ENCODE measurements around the gene FLNB. TPM values are rescaled to one million over a fixed set of nuclear protein-coding genes. Genes with fewer than 3 reads are reported as not detected.

Gene FLNB
- total and polyA plus RNA-seq, 2 of the 13 experiments (the other 11 are each of a cell fraction or from before 2014, with no cell fraction given) = 106 to 130 TPM

DNA sequence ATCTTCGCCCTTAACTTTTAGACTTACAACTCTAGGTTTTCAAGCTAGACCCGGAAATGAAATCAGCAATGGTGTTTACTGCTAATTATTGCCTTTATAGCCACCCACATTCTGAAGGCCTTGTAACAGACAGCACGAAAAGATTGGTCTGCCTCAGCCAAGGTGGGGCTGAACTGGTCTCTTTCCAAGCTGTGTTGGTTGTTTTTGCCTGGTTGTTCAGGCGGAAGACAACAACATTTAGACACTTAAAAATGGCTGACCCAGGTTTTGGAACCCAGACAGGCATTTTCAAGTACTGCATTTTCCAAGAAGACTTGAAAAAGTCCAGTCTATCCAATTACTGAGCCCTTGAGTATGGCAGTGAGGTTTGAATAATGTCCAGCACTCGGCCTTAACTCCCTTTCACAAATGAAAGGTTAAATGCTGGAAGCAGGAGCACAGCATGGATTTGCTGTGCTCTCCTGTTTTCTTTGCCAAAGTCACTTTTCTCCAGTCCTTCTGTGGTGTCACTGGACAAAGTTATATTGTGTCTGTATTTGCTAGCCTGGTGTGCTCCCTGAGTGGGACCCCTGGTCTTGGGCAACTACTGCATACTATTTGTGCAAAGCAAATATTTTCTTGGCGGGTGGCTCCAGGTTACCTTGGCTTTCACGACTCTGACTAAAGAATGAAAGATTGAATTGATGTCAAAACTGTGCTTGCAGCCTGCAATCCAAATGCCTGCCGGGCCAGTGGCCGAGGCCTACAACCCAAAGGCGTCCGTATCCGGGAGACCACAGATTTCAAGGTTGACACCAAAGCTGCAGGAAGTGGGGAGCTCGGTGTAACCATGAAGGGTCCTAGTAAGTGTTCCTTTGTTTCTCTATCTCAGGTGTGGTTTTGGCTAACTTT is 93.5 kb downstream of the FLNB start (continued):
- TF ChIP-seq SIN3B (IDR thresholded peaks at IDR 0.05; ENCODE audit: low read length) (no peak), ZNF790 (CRISPR knock-in tag; IDR thresholded peaks at IDR 0.05; ENCODE audit: borderline replicate concordance) (0 out of 2 replicates have a peak, but pooled peaks have one; percentile 35), RFX1 (IDR thresholded peaks at IDR 0.05) (peak; percentile 63; the same call in 1 of the 2 replicates), ZNF615 (CRISPR knock-in tag; IDR thresholded peaks at IDR 0.05; ENCODE audit: borderline replicate concordance) (no peak), RORA (CRISPR knock-in tag; IDR thresholded peaks at IDR 0.05) (no peak), TAF1 (CRISPR knock-in tag; IDR thresholded peaks at IDR 0.05) (0 out of 2 replicates have a peak, but pooled peaks have one; percentile 12), MEIS2 (CRISPR knock-in tag; IDR thresholded peaks at IDR 0.05) (peak; percentile 82; the same call in 1 of the 2 replicates), JDP2 (CRISPR knock-in tag; IDR thresholded peaks at IDR 0.05; ENCODE audit: borderline replicate concordance) (0 out of 2 replicates have a peak, but pooled peaks have one; percentile 34), HNRNPH1 (optimal IDR thresholded peaks at IDR 0.05; ENCODE audit: low read depth, low read length) (no peak), ZNF777 (CRISPR knock-in tag; IDR thresholded peaks at IDR 0.05) (no peak), ATF7 (IDR thresholded peaks at IDR 0.05) (no peak), ATF7 (CRISPR knock-in tag; IDR thresholded peaks at IDR 0.05) (peak; percentile 66; the same call in 1 of the 2 replicates), HNF4A (CRISPR knock-in tag; IDR thresholded peaks at IDR 0.05) (peak; percentile 84)
- TF ChIP-seq, protein P1, sequence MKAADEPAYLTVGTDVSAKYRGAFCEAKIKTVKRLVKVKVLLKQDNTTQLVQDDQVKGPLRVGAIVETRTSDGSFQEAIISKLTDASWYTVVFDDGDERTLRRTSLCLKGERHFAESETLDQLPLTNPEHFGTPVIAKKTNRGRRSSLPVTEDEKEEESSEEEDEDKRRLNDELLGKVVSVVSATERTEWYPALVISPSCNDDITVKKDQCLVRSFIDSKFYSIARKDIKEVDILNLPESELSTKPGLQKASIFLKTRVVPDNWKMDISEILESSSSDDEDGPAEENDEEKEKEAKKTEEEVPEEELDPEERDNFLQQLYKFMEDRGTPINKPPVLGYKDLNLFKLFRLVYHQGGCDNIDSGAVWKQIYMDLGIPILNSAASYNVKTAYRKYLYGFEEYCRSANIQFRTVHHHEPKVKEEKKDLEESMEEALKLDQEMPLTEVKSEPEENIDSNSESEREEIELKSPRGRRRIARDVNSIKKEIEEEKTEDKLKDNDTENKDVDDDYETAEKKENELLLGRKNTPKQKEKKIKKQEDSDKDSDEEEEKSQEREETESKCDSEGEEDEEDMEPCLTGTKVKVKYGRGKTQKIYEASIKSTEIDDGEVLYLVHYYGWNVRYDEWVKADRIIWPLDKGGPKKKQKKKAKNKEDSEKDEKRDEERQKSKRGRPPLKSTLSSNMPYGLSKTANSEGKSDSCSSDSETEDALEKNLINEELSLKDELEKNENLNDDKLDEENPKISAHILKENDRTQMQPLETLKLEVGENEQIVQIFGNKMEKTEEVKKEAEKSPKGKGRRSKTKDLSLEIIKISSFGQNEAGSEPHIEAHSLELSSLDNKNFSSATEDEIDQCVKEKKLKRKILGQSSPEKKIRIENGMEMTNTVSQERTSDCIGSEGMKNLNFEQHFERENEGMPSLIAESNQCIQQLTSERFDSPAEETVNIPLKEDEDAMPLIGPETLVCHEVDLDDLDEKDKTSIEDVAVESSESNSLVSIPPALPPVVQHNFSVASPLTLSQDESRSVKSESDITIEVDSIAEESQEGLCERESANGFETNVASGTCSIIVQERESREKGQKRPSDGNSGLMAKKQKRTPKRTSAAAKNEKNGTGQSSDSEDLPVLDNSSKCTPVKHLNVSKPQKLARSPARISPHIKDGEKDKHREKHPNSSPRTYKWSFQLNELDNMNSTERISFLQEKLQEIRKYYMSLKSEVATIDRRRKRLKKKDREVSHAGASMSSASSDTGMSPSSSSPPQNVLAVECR (CRISPR knock-in tag; IDR thresholded peaks at IDR 0.05; ENCODE audit: borderline replicate concordance) = peak; percentile 78; the same call in 1 of the 2 replicates
- TF ChIP-seq, protein P2, sequence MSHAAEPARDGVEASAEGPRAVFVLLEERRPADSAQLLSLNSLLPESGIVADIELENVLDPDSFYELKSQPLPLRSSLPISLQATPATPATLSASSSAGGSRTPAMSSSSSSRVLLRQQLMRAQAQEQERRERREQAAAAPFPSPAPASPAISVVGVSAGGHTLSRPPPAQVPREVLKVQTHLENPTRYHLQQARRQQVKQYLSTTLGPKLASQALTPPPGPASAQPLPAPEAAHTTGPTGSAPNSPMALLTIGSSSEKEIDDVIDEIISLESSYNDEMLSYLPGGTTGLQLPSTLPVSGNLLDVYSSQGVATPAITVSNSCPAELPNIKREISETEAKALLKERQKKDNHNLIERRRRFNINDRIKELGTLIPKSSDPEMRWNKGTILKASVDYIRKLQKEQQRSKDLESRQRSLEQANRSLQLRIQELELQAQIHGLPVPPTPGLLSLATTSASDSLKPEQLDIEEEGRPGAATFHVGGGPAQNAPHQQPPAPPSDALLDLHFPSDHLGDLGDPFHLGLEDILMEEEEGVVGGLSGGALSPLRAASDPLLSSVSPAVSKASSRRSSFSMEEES (CRISPR knock-in tag; IDR thresholded peaks at IDR 0.05) = peak; percentile 61; the same call in 1 of the 2 replicates
- TF ChIP-seq, protein P3, sequence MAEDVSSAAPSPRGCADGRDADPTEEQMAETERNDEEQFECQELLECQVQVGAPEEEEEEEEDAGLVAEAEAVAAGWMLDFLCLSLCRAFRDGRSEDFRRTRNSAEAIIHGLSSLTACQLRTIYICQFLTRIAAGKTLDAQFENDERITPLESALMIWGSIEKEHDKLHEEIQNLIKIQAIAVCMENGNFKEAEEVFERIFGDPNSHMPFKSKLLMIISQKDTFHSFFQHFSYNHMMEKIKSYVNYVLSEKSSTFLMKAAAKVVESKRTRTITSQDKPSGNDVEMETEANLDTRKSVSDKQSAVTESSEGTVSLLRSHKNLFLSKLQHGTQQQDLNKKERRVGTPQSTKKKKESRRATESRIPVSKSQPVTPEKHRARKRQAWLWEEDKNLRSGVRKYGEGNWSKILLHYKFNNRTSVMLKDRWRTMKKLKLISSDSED (CRISPR knock-in tag; IDR thresholded peaks at IDR 0.05) = no peak
- TF ChIP-seq, protein P4, sequence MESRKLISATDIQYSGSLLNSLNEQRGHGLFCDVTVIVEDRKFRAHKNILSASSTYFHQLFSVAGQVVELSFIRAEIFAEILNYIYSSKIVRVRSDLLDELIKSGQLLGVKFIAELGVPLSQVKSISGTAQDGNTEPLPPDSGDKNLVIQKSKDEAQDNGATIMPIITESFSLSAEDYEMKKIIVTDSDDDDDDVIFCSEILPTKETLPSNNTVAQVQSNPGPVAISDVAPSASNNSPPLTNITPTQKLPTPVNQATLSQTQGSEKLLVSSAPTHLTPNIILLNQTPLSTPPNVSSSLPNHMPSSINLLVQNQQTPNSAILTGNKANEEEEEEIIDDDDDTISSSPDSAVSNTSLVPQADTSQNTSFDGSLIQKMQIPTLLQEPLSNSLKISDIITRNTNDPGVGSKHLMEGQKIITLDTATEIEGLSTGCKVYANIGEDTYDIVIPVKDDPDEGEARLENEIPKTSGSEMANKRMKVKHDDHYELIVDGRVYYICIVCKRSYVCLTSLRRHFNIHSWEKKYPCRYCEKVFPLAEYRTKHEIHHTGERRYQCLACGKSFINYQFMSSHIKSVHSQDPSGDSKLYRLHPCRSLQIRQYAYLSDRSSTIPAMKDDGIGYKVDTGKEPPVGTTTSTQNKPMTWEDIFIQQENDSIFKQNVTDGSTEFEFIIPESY (CRISPR knock-in tag; IDR thresholded peaks at IDR 0.05) = 0 out of 2 replicates have a peak, but pooled peaks have one; percentile 15
- TF ChIP-seq, protein P5, sequence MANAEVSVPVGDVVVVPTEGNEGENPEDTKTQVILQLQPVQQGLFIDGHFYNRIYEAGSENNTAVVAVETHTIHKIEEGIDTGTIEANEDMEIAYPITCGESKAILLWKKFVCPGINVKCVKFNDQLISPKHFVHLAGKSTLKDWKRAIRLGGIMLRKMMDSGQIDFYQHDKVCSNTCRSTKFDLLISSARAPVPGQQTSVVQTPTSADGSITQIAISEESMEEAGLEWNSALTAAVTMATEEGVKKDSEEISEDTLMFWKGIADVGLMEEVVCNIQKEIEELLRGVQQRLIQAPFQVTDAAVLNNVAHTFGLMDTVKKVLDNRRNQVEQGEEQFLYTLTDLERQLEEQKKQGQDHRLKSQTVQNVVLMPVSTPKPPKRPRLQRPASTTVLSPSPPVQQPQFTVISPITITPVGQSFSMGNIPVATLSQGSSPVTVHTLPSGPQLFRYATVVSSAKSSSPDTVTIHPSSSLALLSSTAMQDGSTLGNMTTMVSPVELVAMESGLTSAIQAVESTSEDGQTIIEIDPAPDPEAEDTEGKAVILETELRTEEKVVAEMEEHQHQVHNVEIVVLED (CRISPR knock-in tag; IDR thresholded peaks at IDR 0.05; ENCODE audit: borderline replicate concordance) = peak; percentile 60; the same call in 1 of the 2 replicates
